Hematopoietic multipotent progenitor cell (in vitro differentiated cells): ENCODE results near the gene THRSP. TPM values are rescaled to one million over a fixed set of nuclear protein-coding genes. Genes with fewer than 3 reads are reported as not detected.
"Not testable (repeated sequence)": the region's sequence is repeated elsewhere in the genome, so short reads cannot be mapped to it uniquely, and the experiment has no call there.

ENCODE experiments used
- DNase-seq, 3 donors: peaks; one replicate each; pipeline ENCODE4 v3.0.0-alpha.2; 2011 to 2015; ENCODE audit warnings: low read depth in 2 of 3, low spot score in 2 of 3
- total RNA-seq: library from RNA; depleted of rRNA; stranded (reverse); fragments of >200 nt; gene quantifications from one replicate; pipeline ENCODE4 v1.2.3, GENCODE V29; 2012

The THRSP gene
- total RNA-seq, 1 donor, result under 0.01 TPM

DNA sequence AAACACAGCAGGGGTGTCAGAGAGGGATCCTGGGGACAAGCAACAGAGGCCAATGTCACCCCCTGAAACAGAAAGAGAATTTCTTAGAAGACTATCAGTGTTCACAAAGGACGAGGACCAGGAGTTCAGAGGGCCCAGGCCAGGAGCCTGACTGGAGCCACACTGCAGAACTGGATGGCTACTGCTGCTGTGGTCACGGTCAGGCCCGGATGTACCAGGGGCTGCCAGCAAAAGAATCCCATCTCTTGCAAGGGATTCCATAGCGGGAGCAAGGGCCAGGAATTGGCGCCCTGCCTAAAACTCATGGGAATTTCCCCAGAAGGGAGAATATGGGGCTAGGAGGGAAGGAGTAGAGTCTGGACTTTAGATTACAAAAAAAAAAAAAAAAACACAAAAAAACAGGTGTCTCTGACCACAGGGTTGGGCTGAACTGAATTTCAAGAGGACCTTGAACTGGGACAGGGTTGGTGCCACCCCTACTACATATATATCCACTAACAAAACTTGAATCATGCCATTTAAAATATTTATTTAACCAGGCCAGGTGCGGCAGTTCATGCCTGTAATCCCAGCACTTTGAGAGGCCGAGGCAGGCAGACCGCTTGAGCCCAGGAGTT, 24.9 kb upstream of the THRSP start:
- DNase-seq, result no peak

DNA sequence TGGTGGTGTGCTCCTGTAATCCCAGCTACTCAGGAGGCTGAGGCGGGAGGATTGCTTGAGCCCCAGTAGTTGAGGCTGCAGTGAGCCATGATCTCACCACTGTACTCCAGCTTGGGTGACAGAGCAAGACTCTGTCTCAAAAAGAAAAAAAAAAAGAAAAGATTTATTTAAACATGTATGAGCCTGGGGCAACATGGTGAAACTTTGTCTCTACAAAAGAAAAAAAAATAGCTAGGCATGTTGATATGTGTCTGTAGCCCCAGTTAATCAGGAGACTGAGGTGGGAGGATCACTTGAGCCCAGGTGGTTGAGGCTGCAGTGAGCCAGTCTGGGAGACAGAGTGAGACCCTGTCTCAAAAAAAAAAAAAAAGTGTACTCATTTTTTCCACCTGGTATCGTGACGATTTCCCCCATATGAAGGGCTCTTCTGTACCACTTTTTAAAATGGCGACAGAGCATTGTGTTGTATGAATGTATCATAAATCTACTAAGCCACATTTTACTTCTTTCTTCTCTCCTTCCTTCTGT, 24.2 kb upstream of the THRSP start:
- DNase-seq, result peak in 1 of 3 donors; percentile 23

DNA sequence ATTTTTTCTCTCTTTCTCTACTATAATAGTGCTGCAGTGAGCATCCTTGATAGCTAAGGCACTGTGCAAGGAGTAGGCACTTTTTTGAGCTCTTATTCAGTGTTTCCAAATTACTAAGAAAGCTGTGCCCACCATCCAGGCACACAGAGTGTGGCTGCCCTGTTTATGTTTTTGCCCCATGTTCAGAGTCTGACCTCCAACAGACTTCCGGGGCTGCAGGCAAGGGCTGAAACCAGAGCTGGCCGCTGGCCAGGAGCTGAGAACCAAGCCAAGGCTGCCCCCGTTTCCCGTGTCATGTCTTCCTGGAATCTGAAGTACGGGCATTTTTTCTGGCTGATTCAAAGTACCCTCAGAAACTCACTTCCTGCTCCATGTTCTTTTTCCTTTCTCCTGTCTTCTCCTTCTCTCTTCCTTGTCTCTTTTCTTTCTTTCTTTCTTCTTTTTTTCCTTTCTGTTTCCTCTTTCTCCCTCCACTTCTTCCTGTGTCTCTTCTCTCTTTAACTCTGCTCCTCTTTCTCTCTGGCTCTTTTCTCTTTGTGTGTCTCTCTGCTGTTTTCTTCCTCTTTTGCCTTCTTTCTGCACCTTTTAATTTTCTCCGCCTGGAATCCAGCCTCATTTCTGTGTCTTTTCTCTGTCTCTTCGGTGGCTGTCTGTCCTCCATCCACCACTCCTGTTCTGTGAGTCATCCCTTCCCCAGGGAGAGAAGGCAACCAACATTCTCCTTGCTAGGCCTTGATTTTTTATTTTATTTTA, 23.6 kb upstream of the THRSP start:
- DNase-seq, result peak in 1 of 3 donors; percentile 24

- DNase-seq, result no peak
These were observed 22.8 kb upstream of the THRSP start for GRCh38 chr11:78040691-78041379.

- DNase-seq, result not testable (repeated sequence)
These were observed 22.3 kb upstream of the THRSP start for GRCh38 chr11:78041380-78041719.

- DNase-seq, result no peak
These were observed 21.7 kb upstream of the THRSP start for GRCh38 chr11:78041843-78042440.

- DNase-seq, result no peak
These were observed 19.0 kb upstream of the THRSP start for GRCh38 chr11:78044706-78045105.

GRCh38 chr11:78045851-78046485, 17.7 kb upstream of the THRSP start:
- peak; percentile 62 to 69 (median 68) for DNase-seq

DNA sequence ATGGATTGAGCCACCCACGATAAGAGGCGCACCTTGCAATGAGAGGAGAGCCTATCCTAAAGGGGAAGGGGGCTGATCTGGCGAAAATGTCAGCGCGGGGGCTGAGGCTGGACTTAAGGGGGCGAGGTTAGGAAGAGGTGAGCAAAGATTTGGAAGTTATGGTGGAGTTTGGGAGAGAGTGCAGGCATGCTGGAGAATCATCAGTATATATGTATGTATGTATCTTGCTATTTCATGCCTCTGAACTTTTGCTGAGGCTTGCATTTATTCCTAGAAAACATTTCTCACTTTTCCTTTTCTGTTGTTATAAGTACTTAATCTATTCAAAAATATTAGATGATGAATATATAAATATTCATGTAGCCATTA, 17.2 kb upstream of the THRSP start:
- DNase-seq, result no peak

- DNase-seq, result no peak
These were observed 15.1 kb upstream of the THRSP start for GRCh38 chr11:78048561-78048960.

GRCh38 chr11:78049348-78049747, 14.3 kb upstream of the THRSP start:
- no peak for DNase-seq

GRCh38 chr11:78050964-78051831, 12.5 kb upstream of the THRSP start:
- no peak for DNase-seq

- DNase-seq, result no peak
These were observed 8.7 kb upstream of the THRSP start for GRCh38 chr11:78054971-78055370.

GRCh38 chr11:78056093-78056492, 7.6 kb upstream of the THRSP start:
- DNase-seq, result no peak

DNA sequence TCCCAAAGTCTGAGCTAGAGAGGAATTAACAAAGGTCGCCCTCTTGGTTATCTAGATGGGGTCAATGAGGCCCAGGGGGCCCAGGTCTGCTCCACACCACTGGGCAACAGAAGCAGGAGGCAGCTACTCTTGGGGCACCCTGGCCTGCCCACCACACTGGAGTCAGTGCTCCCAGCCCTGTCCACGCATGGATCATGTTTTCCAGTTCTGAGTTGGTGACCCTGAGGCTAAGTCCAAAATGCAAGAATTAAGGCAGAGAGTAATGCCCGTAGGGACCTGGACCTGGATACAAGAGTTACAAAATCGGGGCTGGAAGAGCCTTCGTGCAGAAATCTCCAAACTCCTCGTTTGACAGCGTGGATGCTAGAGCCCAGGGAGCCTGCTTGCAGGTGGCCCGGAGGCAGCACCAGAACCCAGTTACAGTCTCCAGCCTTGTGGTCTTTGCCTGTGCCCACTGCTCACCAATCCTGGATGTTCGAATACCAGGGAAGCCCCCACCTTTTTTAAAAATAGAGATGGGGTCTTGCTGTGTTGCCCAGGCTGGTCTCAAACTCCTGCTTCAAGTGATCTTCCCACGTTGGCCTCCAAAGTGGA, 6.1 kb upstream of the THRSP start:
- DNase-seq, result no peak

- not testable (repeated sequence) for DNase-seq
These were observed 3.8 kb upstream of the THRSP start for GRCh38 chr11:78059749-78060328.

- DNase-seq, result no peak
These were observed 3.1 kb upstream of the THRSP start for GRCh38 chr11:78060533-78060932.

- no peak for DNase-seq
These were observed 2.4 kb upstream of the THRSP start for GRCh38 chr11:78061088-78061920.
